GM18861 (cell line): ENCODE results near the gene COX20.
A peak's percentile ranks its signal among the peaks of the same experiment; 100 is the strongest.

ENCODE experiments used
- ATAC-seq: cut with Tn5 transposase; IDR thresholded peaks from one replicate; pipeline ENCODE4 v1.9.1; 2021; ENCODE audit not compliant: unreplicated experiment

Gene COX20

GRCh38 chr1:244850896-244851295 lies 15.4 kb downstream of the COX20 start:
- ATAC-seq = no peak

DNA sequence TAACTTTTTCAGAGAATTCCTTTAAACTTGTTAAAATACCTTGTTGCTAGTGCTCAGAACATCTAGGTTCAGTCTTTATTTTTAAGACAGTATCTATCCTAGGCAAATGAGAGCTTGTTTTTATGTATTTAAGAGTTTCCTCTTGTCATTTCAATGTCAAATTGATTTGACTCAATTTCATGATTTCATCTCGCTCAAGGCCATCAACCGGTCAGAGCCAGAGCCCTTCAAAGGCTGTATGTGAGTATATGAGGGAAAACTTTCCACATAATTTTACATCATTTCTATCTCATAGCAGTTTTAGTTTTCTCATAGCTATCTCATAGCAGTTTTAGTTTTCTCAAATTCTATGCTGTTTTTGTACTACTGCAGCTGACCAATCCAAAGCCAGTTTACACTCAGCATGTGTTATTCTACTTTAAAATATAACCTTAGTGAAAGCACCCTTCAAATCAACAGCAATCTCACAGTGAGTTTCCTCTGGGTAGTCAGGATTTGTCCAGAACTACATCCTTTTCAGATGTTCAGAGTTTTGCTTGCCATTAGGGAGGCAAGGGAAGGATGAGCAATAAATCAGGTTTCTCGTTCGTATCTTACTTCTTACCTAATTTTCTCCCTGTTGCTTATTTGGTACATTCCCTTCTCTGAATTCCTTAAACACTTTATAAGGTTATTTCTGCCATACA lies 16.2 kb downstream of the COX20 start:
- ATAC-seq = no peak

DNA sequence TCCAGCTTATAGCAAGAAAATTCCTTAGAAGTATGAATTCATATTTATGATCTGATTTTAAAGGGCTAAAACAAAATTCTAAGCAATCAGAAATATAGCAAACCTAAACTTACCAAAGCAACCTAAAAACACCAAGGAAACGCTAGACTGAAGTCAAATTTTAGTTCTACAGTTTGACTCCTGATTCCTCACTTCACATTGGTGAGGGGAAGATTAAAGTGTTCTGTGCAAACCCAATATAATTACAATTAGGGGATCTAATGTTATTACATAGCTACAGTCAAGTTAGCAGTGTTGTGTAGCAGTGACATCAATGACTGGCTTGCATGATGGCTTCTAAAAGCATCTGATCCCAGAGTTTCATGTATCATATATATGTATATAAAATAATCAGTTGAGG lies 17.2 kb downstream of the COX20 start:
- no peak for ATAC-seq

DNA sequence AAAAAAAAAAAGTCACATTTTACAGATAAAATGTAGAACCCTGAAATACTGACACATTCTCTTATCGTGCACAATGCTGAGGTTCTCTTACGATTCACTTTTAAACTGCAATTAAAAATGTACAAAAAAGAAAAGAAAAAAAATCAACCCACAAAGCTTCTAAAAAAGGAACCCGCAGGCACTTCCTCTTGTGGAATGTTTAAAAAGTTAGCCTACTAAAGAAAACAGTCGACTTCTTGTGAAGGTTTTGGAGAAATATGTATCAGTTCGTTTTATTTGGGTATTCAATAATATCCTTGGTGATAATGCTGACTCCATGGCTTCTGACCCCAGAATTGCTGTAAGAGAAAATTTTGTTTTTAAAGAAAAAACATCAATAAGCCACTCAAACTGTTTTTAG lies 18.7 kb downstream of the COX20 start:
- ATAC-seq = no peak

GRCh38 chr1:244854865-244855578 lies 19.6 kb downstream of the COX20 start:
- ATAC-seq = no peak

- ATAC-seq = no peak
Observed at GRCh38 chr1:244857761-244858160, 22.3 kb downstream of the COX20 start.

DNA sequence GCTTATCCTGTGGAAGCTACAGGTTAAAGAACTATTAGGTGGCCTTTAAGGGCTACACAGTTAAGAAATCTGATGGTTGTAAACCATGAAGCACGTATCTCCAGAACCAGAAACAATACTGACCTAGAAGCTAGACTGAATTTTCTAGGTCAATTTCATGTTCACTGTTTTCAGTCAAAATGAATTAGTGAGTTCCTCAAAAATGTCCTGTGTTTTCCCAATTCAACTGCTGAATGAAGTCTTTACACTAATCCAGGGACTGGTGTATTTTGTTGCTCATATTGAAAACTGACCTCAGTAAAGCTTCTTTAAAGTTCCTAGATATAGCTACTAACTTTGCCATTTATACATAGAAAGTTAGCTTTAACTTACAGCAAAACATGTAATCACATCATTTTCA lies 22.9 kb downstream of the COX20 start:
- no peak for ATAC-seq

GRCh38 chr1:244860078-244860477 lies 24.6 kb downstream of the COX20 start:
- ATAC-seq = no peak

- ATAC-seq = no peak
Observed at GRCh38 chr1:244860914-244861610, 25.6 kb downstream of the COX20 start.

DNA sequence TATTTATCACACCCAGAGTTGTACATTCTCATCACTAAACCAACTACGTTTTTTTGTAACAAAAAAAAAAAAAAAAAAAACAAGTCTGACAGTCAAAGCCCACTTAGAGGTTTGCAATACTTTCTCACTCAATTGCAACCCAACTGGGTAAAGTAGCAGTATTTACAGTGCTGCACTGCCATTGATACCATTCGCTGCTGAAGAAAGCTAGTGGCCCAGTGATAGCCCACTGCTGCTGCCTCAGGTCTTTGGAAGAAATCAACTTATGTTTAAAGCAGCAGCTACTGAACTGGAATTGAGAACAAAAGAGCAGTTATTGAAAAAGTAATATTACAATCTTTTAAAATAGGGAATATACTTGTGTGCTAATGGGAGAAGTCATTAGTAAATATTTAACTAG lies 26.2 kb downstream of the COX20 start:
- no peak for ATAC-seq

DNA sequence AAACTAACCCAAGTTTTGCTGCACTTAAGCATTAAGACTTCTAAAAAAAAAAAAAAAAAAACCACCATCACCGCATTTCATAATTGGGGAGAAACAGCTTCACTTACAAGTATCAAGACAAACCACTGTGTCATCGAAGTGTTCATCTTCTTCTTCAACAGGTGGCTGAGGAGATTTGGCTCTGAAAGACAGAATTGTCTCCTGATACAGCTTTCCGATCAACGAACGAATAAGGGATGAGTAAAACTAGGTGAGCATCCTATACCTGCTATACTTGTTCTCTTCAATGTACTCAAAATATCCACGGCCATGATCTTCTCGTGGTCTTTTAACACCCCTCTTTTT lies 26.9 kb downstream of the COX20 start:
- no peak for ATAC-seq

- ATAC-seq = peak; percentile 46
Observed at GRCh38 chr1:244862699-244863490, 27.4 kb downstream of the COX20 start.

- peak; percentile 1 for ATAC-seq
Observed at GRCh38 chr1:244863491-244864252, 28.2 kb downstream of the COX20 start.

GRCh38 chr1:244864253-244865027 lies 29.0 kb downstream of the COX20 start, which contains the start of gene HNRNPU:
HNRNPU (minus strand) TSS chr1:244864543; CDS start chr1:244864307, 236 bp downstream.
- ATAC-seq = peak; percentile 61

DNA sequence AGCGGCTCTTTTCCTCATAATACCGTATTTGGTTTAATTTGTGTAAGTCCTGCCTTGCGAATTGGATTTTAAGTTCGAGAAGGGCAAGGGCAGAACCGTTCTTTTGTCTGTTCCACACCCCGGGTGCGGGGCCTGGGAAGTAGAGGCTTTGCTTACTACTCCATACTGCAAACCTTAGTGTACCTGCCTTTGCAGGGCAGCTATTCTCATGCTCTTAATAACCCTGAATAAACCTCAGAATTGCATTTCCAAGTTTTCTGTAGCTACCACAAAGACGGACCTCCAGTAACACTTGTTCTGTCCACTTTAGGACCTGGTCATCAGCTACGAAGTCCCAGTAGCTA lies 29.5 kb downstream of the COX20 start:
- ATAC-seq = no peak

DNA sequence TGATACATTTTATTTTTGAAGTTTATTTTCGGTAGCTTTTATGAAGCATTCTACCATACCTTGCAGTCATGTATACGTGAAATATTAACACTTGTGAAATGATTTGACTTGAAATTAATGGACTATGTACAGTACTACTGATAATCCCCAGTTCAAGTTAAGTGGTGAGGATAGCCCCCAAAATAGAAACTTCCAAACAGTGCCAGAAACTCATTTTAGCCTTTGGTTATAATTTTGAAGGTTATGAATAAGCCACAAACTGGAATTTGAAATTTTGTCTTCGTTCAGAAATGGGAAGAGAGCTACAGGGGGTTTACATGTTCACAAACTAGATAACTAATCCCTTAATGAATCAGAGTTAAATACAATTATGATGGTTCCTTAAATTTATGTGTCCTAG lies 30.4 kb downstream of the COX20 start:
- no peak for ATAC-seq

- no peak for ATAC-seq
Observed at GRCh38 chr1:244866355-244866754, 30.9 kb downstream of the COX20 start.

GRCh38 chr1:244868484-244869363 lies 33.3 kb downstream of the COX20 start:
- ATAC-seq = no peak

GRCh38 chr1:244869364-244869827 lies 33.9 kb downstream of the COX20 start:
- ATAC-seq = no peak
